Activated CD8-positive, alpha-beta memory T cell treated with anti-CD3 and anti-CD28 coated beads, Interleukin-2, amount 10 ng/mL, durations not matched to agents 7 days and 5 days (primary cell): ENCODE data around the gene API5. TPM values are rescaled to one million over a fixed set of nuclear protein-coding genes. Genes with fewer than 3 reads are reported as not detected.

ENCODE experiments used
- ATAC-seq: fragments of 150-1000 bp; cut with Tn5 transposase; one replicate; pipeline ENCODE4 v1.10.0; 2021; ENCODE audit warnings: moderate library complexity
- CTCF ChIA-PET: fragments of 350-600 bp; sonication (Branson Sonifier 250); formaldehyde crosslinking; loops from one replicate; lab custom pipeline; 2021; ENCODE audit warnings: antibody characterized with exemption; lab: Charles Lee
- DNase-seq: peaks from one replicate; pipeline ENCODE4 v3.0.0-alpha.2; 2020
- H3K27ac Mint-ChIP-seq: one replicate; pipeline ENCODE4 v1.8.0; 2021; ENCODE audit warnings: mild to moderate bottlenecking, mixed read lengths
- H3K27me3 Mint-ChIP-seq: one replicate; pipeline ENCODE4 v1.8.0; 2021; ENCODE audit warnings: mixed read lengths
- H3K36me3 Mint-ChIP-seq: one replicate; pipeline ENCODE4 v1.8.0; 2021; ENCODE audit warnings: mild to moderate bottlenecking, mixed read lengths
- H3K4me1 Mint-ChIP-seq: one replicate; pipeline ENCODE4 v1.8.0; 2021; ENCODE audit warnings: mixed read lengths
- H3K4me3 Mint-ChIP-seq: one replicate; pipeline ENCODE4 v1.8.0; 2021; ENCODE audit warnings: mild to moderate bottlenecking, moderate library complexity, mixed read lengths
- H3K9me3 Mint-ChIP-seq: one replicate; pipeline ENCODE4 v1.8.0; 2022; ENCODE audit warnings: low read depth, mixed read lengths
- total RNA-seq, 2 experiments: library from RNA; stranded (reverse); gene quantifications; one replicate each; pipeline ENCODE4 v1.2.3, GENCODE V29; 2021

The API5 gene
- total RNA-seq, 2 experiments from 2014 or later: 99.5 to 134 TPM

DNA sequence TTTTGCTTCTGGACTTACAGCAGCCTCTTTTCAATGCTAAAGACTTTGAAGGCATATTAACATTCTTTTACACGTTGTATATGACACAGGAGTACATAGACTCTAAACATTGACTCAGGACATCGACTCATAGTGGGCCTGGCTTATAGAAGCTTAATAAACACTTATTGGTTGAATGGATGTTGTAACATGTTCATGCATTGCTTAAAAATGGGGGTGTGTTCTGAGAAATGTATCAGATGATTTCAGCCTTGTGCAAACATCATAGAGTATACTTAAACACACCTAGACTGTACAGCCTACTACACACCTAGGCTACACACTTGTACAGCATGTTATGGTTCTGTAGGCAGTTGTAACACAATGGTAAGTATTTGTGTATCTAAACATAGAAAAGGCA is 64.8 kb downstream of the API5 start:
- H3K27ac Mint-ChIP-seq: no peak overlapping the region
- H3K27me3 Mint-ChIP-seq: no peaks in the 10 kb centered on the region
- ATAC-seq: no peak
- no peak for DNase-seq
- H3K9me3 Mint-ChIP-seq: no peaks in the 10 kb centered on the region
- peaks cover 17% of the 10 kb centered on the region for H3K36me3 Mint-ChIP-seq
- no peak overlapping the region for H3K4me3 Mint-ChIP-seq
- CTCF ChIA-PET: no interaction called here
- peaks cover 6% of the 10 kb centered on the region for H3K4me1 Mint-ChIP-seq

DNA sequence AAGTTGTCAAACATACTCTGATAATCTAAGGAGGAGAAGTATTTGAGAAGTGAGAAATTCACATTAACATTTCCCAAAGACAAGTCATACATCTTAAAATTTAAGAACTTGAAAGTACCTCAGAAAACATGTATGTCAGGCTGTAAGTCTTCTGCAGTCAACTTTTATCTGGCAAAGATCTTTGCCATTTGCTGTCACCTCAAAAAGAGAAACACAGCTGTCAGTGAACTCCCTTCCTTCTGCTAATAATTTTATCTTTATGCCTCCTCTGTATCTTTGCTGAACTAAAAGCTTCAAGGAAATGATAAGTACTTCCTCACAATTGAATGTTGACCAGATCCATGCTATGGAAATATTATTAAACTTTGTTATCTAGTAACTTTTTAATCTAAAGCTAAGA is 65.6 kb downstream of the API5 start:
- CTCF ChIA-PET: interaction anchor here (1.2 kb wide), 1 partner anchor 12 kb away, joined by 3 read pairs; no protein-coding TSS in a partner anchor
- Mint-ChIP-seq H3K4me3 (no peak overlapping the region), H3K4me1 (peaks cover 6% of the 10 kb centered on the region), H3K9me3 (no peaks in the 10 kb centered on the region), H3K27ac (no peak overlapping the region), H3K36me3 (peaks cover 20% of the 10 kb centered on the region), H3K27me3 (no peaks in the 10 kb centered on the region)
- ATAC-seq: no peak
- no peak for DNase-seq

DNA sequence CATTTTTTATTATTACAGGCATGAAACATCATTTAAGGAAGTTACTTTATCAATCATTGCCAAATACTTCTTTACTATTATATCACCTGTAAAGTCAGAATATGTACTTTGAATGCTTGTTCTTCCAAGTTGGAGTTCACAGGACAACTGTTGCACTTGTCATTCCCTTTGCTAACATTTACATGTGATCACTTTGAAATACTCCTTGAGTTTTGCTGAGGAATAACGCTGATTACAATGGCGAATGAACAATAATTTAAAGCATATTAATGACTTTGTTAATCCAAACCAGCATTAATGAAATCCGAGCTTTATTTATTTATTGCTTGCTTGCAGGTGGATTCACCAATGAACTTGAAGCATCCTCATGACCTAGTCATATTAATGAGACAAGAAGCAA is 67.1 kb downstream of the API5 start:
- Mint-ChIP-seq H3K36me3 (peaks cover 19% of the 10 kb centered on the region), H3K9me3 (no peaks in the 10 kb centered on the region), H3K4me1 (peaks cover 6% of the 10 kb centered on the region), H3K27ac (no peak overlapping the region), H3K4me3 (no peak overlapping the region), H3K27me3 (no peaks in the 10 kb centered on the region)
- DNase-seq (no peak), ATAC-seq (no peak)
- CTCF ChIA-PET: no interaction called here

DNA sequence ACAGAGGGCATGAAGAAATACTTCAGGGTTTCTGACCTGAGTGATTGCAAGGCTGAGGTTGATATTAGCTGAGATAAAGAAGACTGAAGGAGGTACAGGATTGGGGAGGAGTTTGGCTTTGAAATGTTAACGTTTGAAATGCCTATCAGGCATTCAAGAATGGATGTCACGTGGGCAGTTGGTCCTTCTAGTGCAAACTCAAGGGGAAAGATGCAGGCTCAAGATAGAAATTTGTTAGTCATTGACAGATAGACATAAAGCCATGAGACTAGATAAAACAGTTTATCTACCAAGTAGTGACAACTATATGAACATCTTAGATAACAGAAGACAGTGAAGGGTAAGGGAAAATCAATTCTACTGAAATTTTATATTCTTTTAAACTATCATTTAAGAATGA is 70.0 kb downstream of the API5 start:
- no peak overlapping the region for H3K27ac Mint-ChIP-seq
- no peaks in the 10 kb centered on the region for H3K9me3 Mint-ChIP-seq
- no peak for ATAC-seq
- CTCF ChIA-PET: interaction anchor here (0.7 kb wide), 1 partner anchor 21 kb away, joined by 3 read pairs; no protein-coding TSS in a partner anchor
- H3K4me1 Mint-ChIP-seq: peaks cover 2% of the 10 kb centered on the region
- H3K27me3 Mint-ChIP-seq: no peaks in the 10 kb centered on the region
- DNase-seq: no peak
- peaks cover 15% of the 10 kb centered on the region for H3K36me3 Mint-ChIP-seq
- H3K4me3 Mint-ChIP-seq: no peak overlapping the region

DNA sequence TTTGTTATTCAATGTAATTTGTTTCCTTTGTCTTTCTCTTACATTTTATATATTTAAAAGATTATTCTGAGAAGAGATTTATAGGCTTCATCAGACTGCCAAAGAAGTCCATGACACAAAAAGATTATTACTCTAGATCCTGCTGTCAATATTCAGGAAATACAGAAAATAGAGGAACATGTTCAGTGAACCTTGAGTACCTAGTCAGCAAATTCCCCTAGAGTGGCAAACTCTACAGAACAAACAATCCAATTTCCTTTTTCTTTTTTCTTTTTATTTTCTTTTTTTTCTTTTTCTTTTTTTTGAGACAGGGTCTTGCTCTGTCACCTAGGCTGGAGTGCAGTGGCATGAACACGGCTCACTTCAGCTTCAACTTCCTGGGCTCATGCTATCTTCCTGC is 70.8 kb downstream of the API5 start:
- H3K36me3 Mint-ChIP-seq: peaks cover 15% of the 10 kb centered on the region
- no peak overlapping the region for H3K4me3 Mint-ChIP-seq
- no peak overlapping the region for H3K27ac Mint-ChIP-seq

DNA sequence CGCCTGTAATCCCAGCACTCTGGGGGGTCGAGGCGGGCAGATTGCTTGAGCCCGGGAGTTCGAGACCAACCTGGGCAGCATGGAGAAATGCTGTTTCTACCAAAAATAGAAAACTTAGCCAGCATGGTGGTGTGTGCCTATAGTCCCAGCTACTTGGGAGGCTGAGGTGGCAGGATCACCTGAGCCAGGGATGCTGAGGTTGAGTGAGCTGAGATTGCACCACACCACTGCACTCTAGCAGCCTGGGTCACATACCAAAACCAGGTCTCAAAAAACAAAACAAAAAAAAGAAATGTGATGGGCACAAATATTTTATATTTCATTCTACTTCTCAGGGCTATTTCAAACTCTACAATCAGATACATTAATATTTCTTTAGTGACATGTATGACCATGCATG is 72.6 kb downstream of the API5 start:
- no peak for ATAC-seq
- H3K4me3 Mint-ChIP-seq: no peak overlapping the region
- H3K27ac Mint-ChIP-seq: no peak overlapping the region
- H3K36me3 Mint-ChIP-seq: peaks cover 21% of the 10 kb centered on the region
- CTCF ChIA-PET: no interaction called here
- no peaks in the 10 kb centered on the region for H3K9me3 Mint-ChIP-seq
- no peaks in the 10 kb centered on the region for H3K4me1 Mint-ChIP-seq
- H3K27me3 Mint-ChIP-seq: no peaks in the 10 kb centered on the region
- DNase-seq: no peak

More for the DNA sequence above, 70.8 kb downstream of the API5 start:
- no peaks in the 10 kb centered on the region for H3K9me3 Mint-ChIP-seq
- H3K27me3 Mint-ChIP-seq: no peaks in the 10 kb centered on the region
- CTCF ChIA-PET: no interaction called here
- DNase-seq (no peak), ATAC-seq (no peak)
- no peaks in the 10 kb centered on the region for H3K4me1 Mint-ChIP-seq

DNA sequence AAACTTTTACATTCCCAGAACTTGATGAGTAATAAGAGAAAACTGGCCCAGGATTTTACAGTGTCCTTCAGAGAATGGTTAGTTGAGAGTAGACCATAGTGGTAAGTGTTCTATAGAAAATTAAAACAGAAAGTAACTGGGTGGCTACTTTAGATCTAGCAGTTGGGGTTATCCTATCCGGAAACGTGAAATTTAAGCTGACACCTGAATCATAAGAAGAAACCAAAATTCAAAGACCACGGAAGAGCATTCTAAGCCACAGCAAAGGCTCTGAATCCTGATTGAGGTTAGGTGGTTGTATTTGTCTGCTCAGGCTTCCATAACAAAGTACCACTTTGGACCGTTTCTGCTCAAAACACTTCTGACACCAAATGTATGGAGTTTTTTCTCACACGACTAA is 80.9 kb downstream of the API5 start:
- DNase-seq (no peak), ATAC-seq (peak; percentile 88)
- CTCF ChIA-PET: interaction anchor here (1.1 to 2.6 kb wide), 3 partner anchors 8 to 81 kb away, joined by 3 to 11 read pairs (median 5); partner anchors contain the start of gene API5
- Mint-ChIP-seq H3K4me1 (peaks cover 47% of the 10 kb centered on the region), H3K9me3 (no peaks in the 10 kb centered on the region), H3K36me3 (peaks cover 63% of the 10 kb centered on the region), H3K4me3 (peak overlapping the region; percentile 49), H3K27ac (peak overlapping the region; percentile 82), H3K27me3 (no peaks in the 10 kb centered on the region)

DNA sequence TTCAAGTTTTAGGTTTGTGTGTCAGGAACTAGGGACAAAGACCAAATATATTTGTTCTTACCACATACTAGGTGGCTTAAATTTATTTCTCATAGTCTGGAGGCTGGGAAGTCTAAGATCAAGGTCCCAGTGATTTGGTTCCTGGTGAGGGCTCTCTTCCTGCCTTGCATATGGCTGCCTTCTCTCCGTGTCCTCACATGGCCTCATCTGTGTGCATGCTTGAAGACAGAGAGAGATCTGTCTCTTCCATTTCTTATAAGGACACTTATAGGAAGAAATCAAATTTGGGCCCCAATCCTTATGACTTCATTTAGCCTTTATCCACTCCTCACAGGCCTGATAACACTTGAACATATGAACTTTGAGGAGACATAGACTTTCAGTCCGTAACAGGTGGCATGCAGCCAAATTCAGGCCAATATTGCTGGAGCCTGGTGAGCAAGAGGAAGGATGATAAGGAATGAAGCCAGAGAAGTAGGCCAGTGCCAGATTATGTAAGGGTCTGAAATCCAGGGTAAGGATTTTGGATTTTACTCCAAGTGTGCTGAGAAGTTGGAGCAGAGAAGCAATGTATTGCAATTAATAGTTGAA is 82.1 kb downstream of the API5 start:
- H3K27me3 Mint-ChIP-seq: no peaks in the 10 kb centered on the region
- DNase-seq (no peak), ATAC-seq (no peak)
- H3K36me3 Mint-ChIP-seq: peaks cover 71% of the 10 kb centered on the region
- no peaks in the 10 kb centered on the region for H3K9me3 Mint-ChIP-seq
- peak overlapping the region; percentile 46 for H3K27ac Mint-ChIP-seq
- no peak overlapping the region for H3K4me3 Mint-ChIP-seq
- CTCF ChIA-PET: interaction anchor here (1.5 to 2.6 kb wide), 2 partner anchors 34 to 82 kb away, joined by 5 to 11 read pairs; partner anchors contain the start of gene API5
- peaks cover 56% of the 10 kb centered on the region for H3K4me1 Mint-ChIP-seq

Other genes starting within 250 kb of the API5 start
- gene TTC17, start 46.9 kb downstream of the API5 start, total RNA-seq: 10 to 100 TPM; 55.7 to 91.9 TPM